Measurements from ENCODE around the gene DHX38. TPM values are rescaled to one million over a fixed set of nuclear protein-coding genes. Genes with fewer than 3 reads are reported as not detected.
"Not testable (repeated sequence)": the region's sequence is repeated elsewhere in the genome, so short reads cannot be mapped to it uniquely, and the experiment has no call there.

DHX38 gene
- total RNA-seq, 1 donor from 2014 or later, result 91.6 TPM

- no peak for TF ChIP-seq CTCF (IDR thresholded peaks at IDR 0.05; ENCODE audit: insufficient read depth, low read length, severe bottlenecking)
- Histone ChIP-seq H3K4me3 (ENCODE audit: low read depth, low read length) (no peak overlapping the region), H3K27me3 (ENCODE audit: control insufficient read depth, insufficient read depth, low read length) (no peaks in the 10 kb centered on the region), H3K36me3 (ENCODE audit: control insufficient read depth, insufficient read depth, low read length) (no peaks in the 10 kb centered on the region)
- DNase-seq (ENCODE audit: low read depth) (no peak), FAIRE-seq (no peak)
These were observed 41.8 kb upstream of the DHX38 start for GRCh38 chr16:72051818-72052217.

GRCh38 chr16:72054254-72054847, 39.3 kb upstream of the DHX38 start, which contains the start of gene HP:
Gene HP, plus strand, starts transcription at chr16:72054505. Its CDS starts 148 bp downstream, at chr16:72054653.
- peak; percentile 52 for FAIRE-seq
- H3K27me3 ChIP-seq (ENCODE audit: control insufficient read depth, insufficient read depth, low read length); H3K36me3 ChIP-seq (ENCODE audit: control insufficient read depth, insufficient read depth, low read length); DNase-seq (ENCODE audit: low read depth); H3K4me3 ChIP-seq (ENCODE audit: low read depth, low read length): not testable (repeated sequence)

GRCh38 chr16:72055911-72056310, 37.7 kb upstream of the DHX38 start:
- no peaks in the 10 kb centered on the region for H3K36me3 ChIP-seq (ENCODE audit: control insufficient read depth, insufficient read depth, low read length)
- no peaks in the 10 kb centered on the region for H3K27me3 ChIP-seq (ENCODE audit: control insufficient read depth, insufficient read depth, low read length)
- no peak for FAIRE-seq
- H3K4me3 ChIP-seq (ENCODE audit: low read depth, low read length), result no peak overlapping the region
- TF ChIP-seq CTCF (IDR thresholded peaks at IDR 0.05; ENCODE audit: insufficient read depth, low read length, severe bottlenecking), result no peak
- DNase-seq (ENCODE audit: low read depth), result no peak

- DNase-seq (ENCODE audit: low read depth); H3K36me3 ChIP-seq (ENCODE audit: control insufficient read depth, insufficient read depth, low read length); FAIRE-seq; H3K27me3 ChIP-seq (ENCODE audit: control insufficient read depth, insufficient read depth, low read length); H3K4me3 ChIP-seq (ENCODE audit: low read depth, low read length): not testable (repeated sequence)
These were observed 36.3 kb upstream of the DHX38 start for GRCh38 chr16:72057313-72057712.

GRCh38 chr16:72059060-72059459, 34.6 kb upstream of the DHX38 start:
- not testable (repeated sequence) for DNase-seq (ENCODE audit: low read depth); FAIRE-seq; H3K36me3 ChIP-seq (ENCODE audit: control insufficient read depth, insufficient read depth, low read length); H3K27me3 ChIP-seq (ENCODE audit: control insufficient read depth, insufficient read depth, low read length); H3K4me3 ChIP-seq (ENCODE audit: low read depth, low read length)

- no peak for TF ChIP-seq CTCF (IDR thresholded peaks at IDR 0.05; ENCODE audit: insufficient read depth, low read length, severe bottlenecking)
- Histone ChIP-seq H3K36me3 (ENCODE audit: control insufficient read depth, insufficient read depth, low read length) (no peaks in the 10 kb centered on the region), H3K4me3 (ENCODE audit: low read depth, low read length) (no peak overlapping the region), H3K27me3 (ENCODE audit: control insufficient read depth, insufficient read depth, low read length) (no peaks in the 10 kb centered on the region)
- DNase-seq (ENCODE audit: low read depth) (no peak), FAIRE-seq (no peak)
These were observed 33.2 kb upstream of the DHX38 start for GRCh38 chr16:72060405-72060804.

GRCh38 chr16:72061564-72061963, 32.1 kb upstream of the DHX38 start:
- H3K27me3 ChIP-seq (ENCODE audit: control insufficient read depth, insufficient read depth, low read length), result no peaks in the 10 kb centered on the region
- DNase-seq (ENCODE audit: low read depth) (no peak), FAIRE-seq (no peak)
- no peaks in the 10 kb centered on the region for H3K36me3 ChIP-seq (ENCODE audit: control insufficient read depth, insufficient read depth, low read length)
- no peak for TF ChIP-seq CTCF (IDR thresholded peaks at IDR 0.05; ENCODE audit: insufficient read depth, low read length, severe bottlenecking)
- H3K4me3 ChIP-seq (ENCODE audit: low read depth, low read length), result no peak overlapping the region
